Gastrocnemius medialis (tissue), 4 donors: ENCODE measurements around the gene DCDC1.

Experiments used
- POLR2A ChIP-seq, 2 donors: fragments of 450-650 bp; IDR thresholded peaks; one replicate each; pipeline ENCODE4 v1.6.1; 2017; ENCODE audit warnings: antibody characterized with exemption in 2 of 2, mild to moderate bottlenecking in 2 of 2, moderate library complexity in 2 of 2
- TF ChIP-seq, protein P1 (sequence below), 5 experiments: fragments of 450-650 bp in 3 of 5; fragments of 200-600 bp in 2 of 5; sonication (generic) in 2 of 5; IDR thresholded peaks in 4 of 5; conservative IDR thresholded peaks in 1 of 5; 1 replicate in 4 of 5; 2 replicates in 1 of 5; pipeline ENCODE4 v1.5.1; 2016 to 2019; ENCODE audit warnings: antibody characterized with exemption in 5 of 5, mild to moderate bottlenecking in 3 of 5, moderate library complexity in 3 of 5

DNA sequence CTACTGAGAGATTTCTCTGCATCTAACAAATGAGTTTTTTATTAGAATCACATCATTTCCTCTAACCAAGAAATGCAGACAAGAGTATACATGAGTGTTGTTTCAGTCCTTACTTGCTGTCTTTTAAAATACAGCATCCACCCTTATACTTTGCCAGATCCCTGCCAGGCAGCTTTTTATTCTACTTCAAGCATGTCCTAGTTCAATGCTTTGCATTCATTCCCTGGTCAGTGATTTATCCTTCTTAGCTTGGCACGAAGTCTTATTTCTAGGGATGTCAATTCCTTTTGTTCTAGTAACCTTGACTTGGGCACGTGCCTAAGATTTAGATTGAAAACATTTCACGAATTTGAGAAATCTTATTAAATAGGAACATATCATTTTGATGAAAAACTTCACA lies 476.2 kb downstream of the DCDC1 start:
- TF ChIP-seq, protein P1, sequence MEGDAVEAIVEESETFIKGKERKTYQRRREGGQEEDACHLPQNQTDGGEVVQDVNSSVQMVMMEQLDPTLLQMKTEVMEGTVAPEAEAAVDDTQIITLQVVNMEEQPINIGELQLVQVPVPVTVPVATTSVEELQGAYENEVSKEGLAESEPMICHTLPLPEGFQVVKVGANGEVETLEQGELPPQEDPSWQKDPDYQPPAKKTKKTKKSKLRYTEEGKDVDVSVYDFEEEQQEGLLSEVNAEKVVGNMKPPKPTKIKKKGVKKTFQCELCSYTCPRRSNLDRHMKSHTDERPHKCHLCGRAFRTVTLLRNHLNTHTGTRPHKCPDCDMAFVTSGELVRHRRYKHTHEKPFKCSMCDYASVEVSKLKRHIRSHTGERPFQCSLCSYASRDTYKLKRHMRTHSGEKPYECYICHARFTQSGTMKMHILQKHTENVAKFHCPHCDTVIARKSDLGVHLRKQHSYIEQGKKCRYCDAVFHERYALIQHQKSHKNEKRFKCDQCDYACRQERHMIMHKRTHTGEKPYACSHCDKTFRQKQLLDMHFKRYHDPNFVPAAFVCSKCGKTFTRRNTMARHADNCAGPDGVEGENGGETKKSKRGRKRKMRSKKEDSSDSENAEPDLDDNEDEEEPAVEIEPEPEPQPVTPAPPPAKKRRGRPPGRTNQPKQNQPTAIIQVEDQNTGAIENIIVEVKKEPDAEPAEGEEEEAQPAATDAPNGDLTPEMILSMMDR (IDR thresholded peaks at IDR 0.05 in 4 of 5, conservative IDR thresholded peaks at IDR 0.05 in 1 of 5): no peak
- TF ChIP-seq POLR2A (IDR thresholded peaks at IDR 0.05): no peak
